ENCODE data around the gene CABP2.
A peak's percentile ranks its signal among the peaks of the same experiment; 100 is the strongest.
"Not testable (repeated sequence)": the region's sequence is repeated elsewhere in the genome, so short reads cannot be mapped to it uniquely, and the experiment has no call there.

CABP2 gene

GRCh38 chr11:67522844-67523555 lies at the start of gene CABP2:
TSS of gene CABP2 (minus strand) at chr11:67523446. CDS start at chr11:67523326, 120 bp downstream.
- DNase-seq, result no peak

GRCh38 chr11:67572747-67573419 lies 49.6 kb upstream of the CABP2 start:
- DNase-seq, result peak; percentile 13

- no peak for DNase-seq
Measured at GRCh38 chr11:67572305-67572704, 49.1 kb upstream of the CABP2 start.

- no peak for DNase-seq
Measured at GRCh38 chr11:67571443-67571842, 48.2 kb upstream of the CABP2 start.

- DNase-seq, result peak; percentile 49
Measured at GRCh38 chr11:67564230-67564629, 41.0 kb upstream of the CABP2 start.

- peak; percentile 96 for DNase-seq
Measured at GRCh38 chr11:67563705-67564114, 40.5 kb upstream of the CABP2 start.

- peak; percentile 47 for DNase-seq
Measured at GRCh38 chr11:67562963-67563704, 39.9 kb upstream of the CABP2 start.

- DNase-seq, result peak; percentile 66
Measured at GRCh38 chr11:67561971-67562619, 38.8 kb upstream of the CABP2 start.

- DNase-seq, result peak; percentile 36
Measured at GRCh38 chr11:67558084-67558772, 35.0 kb upstream of the CABP2 start.

GRCh38 chr11:67556244-67556643 lies 33.0 kb upstream of the CABP2 start:
- DNase-seq, result no peak

- not testable (repeated sequence) for DNase-seq
Measured at GRCh38 chr11:67551697-67552096, 28.5 kb upstream of the CABP2 start.

- DNase-seq, result no peak
Measured at GRCh38 chr11:67551127-67551526, 27.9 kb upstream of the CABP2 start.

- no peak for DNase-seq
Measured at GRCh38 chr11:67548555-67549110, 25.4 kb upstream of the CABP2 start.

GRCh38 chr11:67548112-67548511 lies 24.9 kb upstream of the CABP2 start:
- not testable (repeated sequence) for DNase-seq

GRCh38 chr11:67545280-67545679 lies 22.0 kb upstream of the CABP2 start:
- DNase-seq, result no peak

- DNase-seq, result peak; percentile 36
Measured at GRCh38 chr11:67544616-67545242, 21.5 kb upstream of the CABP2 start.

GRCh38 chr11:67543585-67543984 lies 20.3 kb upstream of the CABP2 start:
- DNase-seq, result no peak

- no peak for DNase-seq
Measured at GRCh38 chr11:67542971-67543370, 19.7 kb upstream of the CABP2 start.

GRCh38 chr11:67542169-67542568 lies 18.9 kb upstream of the CABP2 start:
- no peak for DNase-seq

- no peak for DNase-seq
Measured at GRCh38 chr11:67541198-67541597, 18.0 kb upstream of the CABP2 start.

- no peak for DNase-seq
Measured at GRCh38 chr11:67539550-67539949, 16.3 kb upstream of the CABP2 start.

Measured in kidney glomerular epithelial cell (primary cell).